Common myeloid progenitor, CD34-positive (primary cell): ENCODE results near the gene TLL2.
A peak's percentile ranks its signal among the peaks of the same experiment; 100 is the strongest.

ENCODE experiments used
- CTCF ChIA-PET: fragments of 350-600 bp; sonication (Branson Sonifier 250); formaldehyde crosslinking; loops from one replicate; lab custom pipeline; 2021; ENCODE audit warnings: antibody characterized with exemption; lab: Charles Lee
- POLR2A ChIA-PET: fragments of 350-600 bp; sonication (Branson Sonifier 250); formaldehyde crosslinking; loops from one replicate; lab custom pipeline; 2021; ENCODE audit warnings: antibody characterized with exemption; lab: Charles Lee
- DNase-seq, 3 donors: peaks; one replicate each; pipeline versions ENCODE4 v3.0.0 to v3.0.0-alpha.2; 2013
- H3K27ac ChIP-seq, 2 experiments: 1 replicate in 1 of 2; 2 replicates in 1 of 2; pipeline ENCODE4 v1.7.0; 2013; ENCODE audit warnings: inconsistent platforms in 2 of 2, low read length in 2 of 2, mild to moderate bottlenecking in 2 of 2, low read depth in 1 of 2, moderate library complexity in 1 of 2; ENCODE audit not compliant: severe bottlenecking in 2 of 2, insufficient read depth in 1 of 2, poor library complexity in 1 of 2
- H3K27me3 ChIP-seq, 5 experiments: replicated peaks in 2 of 5; 1 replicate in 3 of 5; 2 replicates in 2 of 5; pipeline versions ENCODE4 v1.6.1 to v1.7.0; 2013; ENCODE audit warnings: low read length in 4 of 5, mild to moderate bottlenecking in 2 of 5, moderate library complexity in 2 of 5, inconsistent platforms in 1 of 5; ENCODE audit not compliant: insufficient read depth in 5 of 5, control insufficient read depth in 4 of 5
- H3K36me3 ChIP-seq, 4 experiments: 1 replicate in 2 of 4; 2 replicates in 2 of 4; pipeline versions ENCODE4 v1.6.1 to v1.7.0; 2013; ENCODE audit warnings: low read length in 3 of 4, control low read depth in 1 of 4, mild to moderate bottlenecking in 1 of 4; ENCODE audit not compliant: control insufficient read depth in 4 of 4, insufficient read depth in 4 of 4
- H3K4me1 ChIP-seq, 4 experiments: 1 replicate in 3 of 4; 2 replicates in 1 of 4; pipeline versions ENCODE4 v1.6.1 to v1.7.1; 2013; ENCODE audit warnings: low read length in 3 of 4, mild to moderate bottlenecking in 3 of 4, control low read depth in 1 of 4, inconsistent platforms in 1 of 4, moderate library complexity in 1 of 4; ENCODE audit not compliant: control insufficient read depth in 4 of 4, insufficient read depth in 4 of 4; ENCODE audit errors: control extremely low read depth in 1 of 4
- H3K4me3 ChIP-seq, 7 experiments: 1 replicate in 4 of 7; 2 replicates in 3 of 7; pipeline versions ENCODE4 v1.5.1 to v1.7.0; 2013; ENCODE audit warnings: mild to moderate bottlenecking in 7 of 7, low read length in 6 of 7, moderate library complexity in 6 of 7, inconsistent platforms in 2 of 7, low read depth in 2 of 7, control low read depth in 1 of 7; ENCODE audit not compliant: insufficient read depth in 4 of 7, control insufficient read depth in 1 of 7; ENCODE audit errors: extremely low read depth in 1 of 7
- H3K9me3 ChIP-seq, 5 experiments: 1 replicate in 4 of 5; 2 replicates in 1 of 5; pipeline versions ENCODE4 v1.6.1 to v1.7.1; 2013; ENCODE audit warnings: low read length in 4 of 5, mild to moderate bottlenecking in 2 of 5, inconsistent platforms in 1 of 5, low read depth in 1 of 5, moderate library complexity in 1 of 5; ENCODE audit not compliant: control insufficient read depth in 4 of 5, insufficient read depth in 2 of 5; ENCODE audit errors: control extremely low read depth in 1 of 5
- WGBS: methylation state at CpG from one replicate; pipeline ENCODE4 v1.1.5; 2013; ENCODE audit not compliant: insufficient coverage; 5-methylcytosine and 5-hydroxymethylcytosine counted together

Gene TLL2

DNA sequence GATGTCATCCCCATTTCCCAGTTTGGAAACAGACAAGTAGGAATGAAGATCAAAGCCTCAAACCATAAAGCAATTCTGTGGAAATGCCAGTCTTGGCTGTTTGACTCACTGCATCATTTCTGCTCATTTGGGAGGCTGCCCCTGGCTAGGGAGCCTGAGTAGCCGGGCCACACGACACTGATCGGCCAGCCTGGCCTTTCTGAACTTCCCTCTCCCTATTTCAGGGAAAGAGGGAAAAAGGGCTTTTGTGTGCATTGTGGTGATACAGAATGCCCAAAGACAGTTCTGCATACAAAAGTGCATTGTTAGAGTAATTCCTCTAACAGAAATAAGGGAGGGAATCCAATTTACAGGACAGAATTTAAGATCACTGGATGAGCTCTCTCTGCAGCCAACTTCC, 113.3 kb downstream of the TLL2 start:
- CTCF ChIA-PET: interaction anchor here (0.6 kb wide), 1 partner anchor 942 kb away, joined by 3 read pairs; no protein-coding TSS in a partner anchor

DNA sequence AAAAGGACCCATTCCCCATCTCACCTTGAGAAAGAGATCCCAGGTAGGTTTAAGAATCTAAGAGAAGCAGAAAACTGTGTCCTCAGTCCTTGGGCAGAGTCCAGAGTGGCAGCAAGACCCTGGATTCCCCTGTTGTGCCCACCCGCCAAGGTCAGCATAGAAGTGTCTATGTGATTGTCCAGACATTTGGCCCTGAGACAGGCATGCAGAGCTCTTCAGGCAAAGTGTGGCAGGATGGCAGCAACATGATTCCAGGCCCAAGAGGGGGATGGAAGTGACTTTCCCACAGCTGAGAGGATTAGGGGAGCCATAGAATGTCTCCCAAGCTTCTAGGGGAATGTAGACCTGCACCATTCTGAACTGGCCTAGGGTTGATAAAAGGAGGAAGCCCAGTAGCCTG, 115.8 kb downstream of the TLL2 start:
- Histone ChIP-seq H3K36me3 (no peaks in the 10 kb centered on the region), H3K27ac (no peak overlapping the region), H3K4me1 (peaks cover 0 to 3% (median 0%) of the 10 kb centered on the region in 4 experiments), H3K9me3 (no peaks in the 10 kb centered on the region), H3K27me3 (peaks cover 0 to 47% (median 18%) of the 10 kb centered on the region in 5 experiments), H3K4me3 (no peak overlapping the region)
- ChIA-PET POLR2A (no interaction called here), CTCF (interaction anchor here (0.6 to 1.8 kb wide), 4 partner anchors 13 to 122 kb away, joined by 3 to 8 read pairs (median 4); no protein-coding TSS in a partner anchor)
- WGBS: 100% methylated on average over 1 of the region's 1 CpG
- DNase-seq: no peak

More for the DNA sequence above, 113.3 kb downstream of the TLL2 start:
- POLR2A ChIA-PET: no interaction called here
- no peaks in the 10 kb centered on the region for H3K36me3 ChIP-seq
- no peaks in the 10 kb centered on the region for H3K9me3 ChIP-seq
- no peak overlapping the region for H3K4me3 ChIP-seq
- WGBS: no CpG with 5 or more reads among the region's 3 CpGs
- peaks cover 0 to 3% (median 0%) of the 10 kb centered on the region in 4 experiments for H3K4me1 ChIP-seq
- H3K27ac ChIP-seq: no peak overlapping the region
- H3K27me3 ChIP-seq: peaks cover 0 to 42% (median 11%) of the 10 kb centered on the region in 5 experiments
- no peak for DNase-seq

DNA sequence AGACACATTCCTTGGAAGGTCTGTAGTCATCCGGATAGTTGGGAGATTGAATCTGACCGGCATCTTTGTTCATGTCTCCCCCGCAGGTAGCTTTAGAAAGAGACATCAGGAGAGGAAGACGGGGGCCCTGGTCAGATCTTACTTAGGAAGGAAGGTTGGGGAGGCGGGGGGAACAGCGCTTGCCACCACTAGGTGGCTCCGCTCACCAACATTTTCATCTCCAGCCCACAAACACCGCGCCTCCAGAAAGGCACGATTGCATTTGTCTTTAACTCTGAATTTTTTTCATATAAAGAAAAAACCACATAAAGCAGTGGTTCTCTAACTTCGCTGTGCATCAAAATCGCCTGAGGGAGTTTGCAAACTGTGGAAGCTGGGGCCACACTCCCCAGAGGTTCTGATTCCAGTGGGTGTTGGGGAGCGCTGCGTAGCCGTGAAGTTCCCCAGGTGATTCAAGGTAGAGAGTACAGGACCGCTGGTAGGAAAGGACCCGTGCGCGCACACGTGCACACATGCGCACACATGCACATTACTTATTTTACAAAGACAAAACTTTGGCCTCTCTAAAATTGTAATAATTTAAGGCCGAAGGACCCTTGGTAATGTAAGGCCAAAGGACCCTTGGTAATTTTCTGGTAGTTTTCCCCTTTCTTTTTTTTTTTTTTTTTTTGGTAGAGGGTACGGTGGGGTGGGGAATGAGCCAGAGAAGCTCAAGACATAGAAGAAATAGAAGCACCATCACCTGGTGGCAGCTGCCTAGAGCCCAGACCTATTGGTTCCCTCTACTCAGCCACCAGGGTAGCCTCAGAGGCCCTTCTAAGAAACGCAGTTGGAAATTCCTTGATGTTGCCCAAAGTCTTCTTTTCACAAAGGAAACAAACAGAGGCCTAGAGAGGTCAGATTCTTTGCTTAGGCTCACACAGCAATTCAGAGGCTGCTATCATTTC, 117.5 kb downstream of the TLL2 start:
- no peak overlapping the region for H3K4me3 ChIP-seq
- peak; percentile 79 to 91 (median 86) for DNase-seq
- WGBS: 50% methylated on average over 7 of the region's 24 CpGs
- H3K27me3 ChIP-seq: peaks cover 0 to 31% (median 15%) of the 10 kb centered on the region in 5 experiments
- ChIA-PET CTCF (interaction anchor here (0.8 to 3.6 kb wide), 19 partner anchors 11 to 244 kb away, joined by 3 to 22 read pairs (median 4); partner anchors contain the start of gene TLL2), POLR2A (no interaction called here)
- peaks cover 0 to 3% (median 0%) of the 10 kb centered on the region in 4 experiments for H3K4me1 ChIP-seq
- no peak overlapping the region for H3K27ac ChIP-seq
- H3K36me3 ChIP-seq: no peaks in the 10 kb centered on the region
- no peaks in the 10 kb centered on the region for H3K9me3 ChIP-seq

DNA sequence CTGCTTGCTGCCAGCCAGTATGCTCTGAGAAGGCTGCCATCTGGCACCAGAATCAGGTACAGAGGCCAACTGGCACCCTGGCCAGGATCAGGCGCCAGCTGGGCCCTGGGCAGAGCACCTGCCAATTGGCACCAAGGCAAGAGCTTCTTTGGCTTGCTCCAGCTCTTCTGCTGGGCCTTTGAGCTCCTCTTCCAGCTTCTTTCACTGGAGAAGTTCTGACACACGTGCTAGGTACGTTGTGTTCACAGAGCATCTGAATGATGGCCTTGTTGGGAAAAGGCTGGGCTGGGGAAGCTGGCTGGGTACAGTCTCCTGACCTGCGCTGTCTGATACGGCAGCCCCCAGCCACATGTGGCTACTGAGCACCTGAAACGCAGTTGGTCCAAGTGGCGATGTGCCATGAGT, 123.3 kb downstream of the TLL2 start:
- no peak overlapping the region for H3K27ac ChIP-seq
- H3K36me3 ChIP-seq: no peaks in the 10 kb centered on the region
- no peak for DNase-seq
- no peak overlapping the region for H3K4me3 ChIP-seq
- peaks cover 0 to 2% (median 0%) of the 10 kb centered on the region in 5 experiments for H3K9me3 ChIP-seq
- peaks cover 0 to 13% (median 5%) of the 10 kb centered on the region in 5 experiments for H3K27me3 ChIP-seq
- ChIA-PET POLR2A (no interaction called here), CTCF (interaction anchor here (1.3 to 5.0 kb wide), 3 partner anchors 19 to 166 kb away, joined by 4 to 19 read pairs (median 4); no protein-coding TSS in a partner anchor)
- no peaks in the 10 kb centered on the region for H3K4me1 ChIP-seq
- WGBS: 83% methylated on average over 7 of the region's 7 CpGs

DNA sequence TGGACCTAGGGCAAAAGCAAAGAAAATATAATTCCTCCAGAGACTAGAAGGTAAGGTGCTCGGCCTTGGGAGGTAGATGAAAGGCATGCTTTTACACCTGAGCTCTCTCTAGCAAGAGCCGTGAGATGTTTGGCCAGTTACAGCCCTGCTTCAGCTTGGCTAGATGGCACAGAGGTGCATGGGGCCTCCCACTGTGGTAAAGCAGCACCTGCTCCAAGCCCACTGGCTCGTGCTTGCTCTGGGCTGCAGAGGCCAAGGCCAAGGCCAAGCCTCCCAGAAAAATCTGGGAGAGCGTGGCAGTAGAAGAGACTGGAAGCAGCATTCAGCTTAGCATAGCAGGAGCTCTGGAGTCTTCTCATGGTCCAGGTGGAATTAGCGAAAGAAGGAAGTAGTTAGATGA, 123.9 kb downstream of the TLL2 start:
- 89% methylated on average over 5 of the region's 5 CpGs for WGBS
- Histone ChIP-seq H3K4me1 (no peaks in the 10 kb centered on the region), H3K27me3 (peaks cover 0 to 13% (median 2%) of the 10 kb centered on the region in 5 experiments), H3K4me3 (no peak overlapping the region), H3K9me3 (peaks cover 0 to 3% (median 0%) of the 10 kb centered on the region in 5 experiments), H3K36me3 (no peaks in the 10 kb centered on the region), H3K27ac (no peak overlapping the region)
- ChIA-PET CTCF (interaction anchor here (5.0 kb wide), 1 partner anchor 18 kb away, joined by 19 read pairs; no protein-coding TSS in a partner anchor), POLR2A (no interaction called here)
- DNase-seq: no peak

DNA sequence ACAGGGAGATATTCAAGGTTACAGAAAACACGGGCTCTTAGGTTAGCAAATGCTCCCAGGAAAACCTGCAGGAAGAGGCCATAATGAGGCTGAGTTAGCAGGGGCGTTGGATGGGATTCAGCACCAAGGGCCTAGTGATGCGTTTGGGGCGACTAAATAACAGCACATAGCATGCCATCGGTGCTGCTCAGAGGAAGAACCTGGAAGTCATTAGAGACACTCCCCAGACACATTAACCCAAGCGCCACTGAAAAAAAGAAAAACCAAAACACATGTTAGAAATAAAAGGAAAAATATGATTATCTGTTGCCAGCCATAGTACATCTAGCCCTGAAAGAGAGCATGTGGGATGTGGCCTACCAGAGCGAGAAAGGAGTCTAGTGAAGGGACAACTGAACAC, 126.1 kb downstream of the TLL2 start:
- CTCF ChIA-PET: interaction anchor here (2.2 kb wide), 1 partner anchor 17 kb away, joined by 5 read pairs; no protein-coding TSS in a partner anchor

More for the DNA sequence above, 126.1 kb downstream of the TLL2 start:
- Histone ChIP-seq H3K9me3 (peaks cover 0 to 3% (median 0%) of the 10 kb centered on the region in 5 experiments), H3K36me3 (no peaks in the 10 kb centered on the region), H3K27me3 (peaks cover 0 to 9% (median 2%) of the 10 kb centered on the region in 5 experiments), H3K4me1 (no peaks in the 10 kb centered on the region), H3K27ac (no peak overlapping the region), H3K4me3 (no peak overlapping the region)
- 90% methylated on average over 2 of the region's 7 CpGs for WGBS
- POLR2A ChIA-PET: no interaction called here
- DNase-seq: no peak
